ENCODE data around the gene CD40LG. TPM values are rescaled to one million over a fixed set of nuclear protein-coding genes. Genes with fewer than 3 reads are reported as not detected.

The CD40LG gene
- total and polyA plus RNA-seq, 4 donors, result 0.26 to 0.81 TPM; not detected in 2

- Histone ChIP-seq H3K36me3 (ENCODE audit: control insufficient read depth in 1 of 2, insufficient read depth in 2 of 2, low read length in 1 of 2) (peaks cover 0 to 2% of the 10 kb centered on the region in 2 donors), H3K4me3 (ENCODE audit: low read length in 2 of 2) (no peak overlapping the region), H3K4me1 (ENCODE audit: control insufficient read depth in 1 of 2, insufficient read depth in 2 of 2, low read length in 2 of 2) (no peaks in the 10 kb centered on the region), H3K27me3 (ENCODE audit: control insufficient read depth in 1 of 2, insufficient read depth in 2 of 2, low read length in 1 of 2) (no peaks in the 10 kb centered on the region), H3K9me3 (ENCODE audit: control insufficient read depth, low read length) (no peaks in the 10 kb centered on the region), H3K27ac (ENCODE audit: low read depth in 1 of 2, low read length in 2 of 2) (no peak overlapping the region)
- intact Hi-C loops (cut with DNase I), result no loop called here
- WGBS, 2 donors, result 57 to 81% methylated on average over 5 of the region's 5 CpGs
- DNase-seq, result no peak
- ATAC-seq (ENCODE audit: low FRiP score), result no peak
Measured at GRCh38 chrX:136674270-136674985, 26.5 kb downstream of the CD40LG start.

- H3K27me3 ChIP-seq (ENCODE audit: control insufficient read depth in 1 of 2, insufficient read depth in 2 of 2, low read length in 1 of 2), result no peaks in the 10 kb centered on the region
- WGBS, 2 donors, result 56 to 84% methylated on average over 6 of the region's 6 CpGs
- ATAC-seq (ENCODE audit: low FRiP score) (no peak), DNase-seq (no peak)
- H3K27ac ChIP-seq (ENCODE audit: low read depth in 1 of 2, low read length in 2 of 2), result no peak overlapping the region
- H3K4me3 ChIP-seq (ENCODE audit: low read length in 2 of 2), result no peak overlapping the region
- H3K9me3 ChIP-seq (ENCODE audit: control insufficient read depth, low read length), result no peaks in the 10 kb centered on the region
- no peaks in the 10 kb centered on the region for H3K4me1 ChIP-seq (ENCODE audit: control insufficient read depth in 1 of 2, insufficient read depth in 2 of 2, low read length in 2 of 2)
- intact Hi-C loops (cut with DNase I), result no loop called here
- H3K36me3 ChIP-seq (ENCODE audit: control insufficient read depth in 1 of 2, insufficient read depth in 2 of 2, low read length in 1 of 2), result peaks cover 0 to 2% of the 10 kb centered on the region in 2 donors
Measured at GRCh38 chrX:136679531-136679930, 31.6 kb downstream of the CD40LG start.

GRCh38 chrX:136684120-136684519 lies 36.2 kb downstream of the CD40LG start:
- no peaks in the 10 kb centered on the region for H3K36me3 ChIP-seq (ENCODE audit: control insufficient read depth in 1 of 2, insufficient read depth in 2 of 2, low read length in 1 of 2)
- DNase-seq (no peak), ATAC-seq (ENCODE audit: low FRiP score) (no peak)
- WGBS, 2 donors, result 77 to 92% methylated on average over 5 of the region's 5 CpGs
- intact Hi-C loops (cut with DNase I), result no loop called here
- no peaks in the 10 kb centered on the region for H3K9me3 ChIP-seq (ENCODE audit: control insufficient read depth, low read length)
- H3K4me3 ChIP-seq (ENCODE audit: low read length in 2 of 2), result no peak overlapping the region
- H3K4me1 ChIP-seq (ENCODE audit: control insufficient read depth in 1 of 2, insufficient read depth in 2 of 2, low read length in 2 of 2), result no peaks in the 10 kb centered on the region
- H3K27me3 ChIP-seq (ENCODE audit: control insufficient read depth in 1 of 2, insufficient read depth in 2 of 2, low read length in 1 of 2), result no peaks in the 10 kb centered on the region
- no peak overlapping the region for H3K27ac ChIP-seq (ENCODE audit: low read depth in 1 of 2, low read length in 2 of 2)

GRCh38 chrX:136687457-136687856 lies 39.5 kb downstream of the CD40LG start:
- Histone ChIP-seq H3K4me1 (ENCODE audit: control insufficient read depth in 1 of 2, insufficient read depth in 2 of 2, low read length in 2 of 2) (no peaks in the 10 kb centered on the region), H3K4me3 (ENCODE audit: low read length in 2 of 2) (no peak overlapping the region), H3K27me3 (ENCODE audit: control insufficient read depth in 1 of 2, insufficient read depth in 2 of 2, low read length in 1 of 2) (no peaks in the 10 kb centered on the region), H3K9me3 (ENCODE audit: control insufficient read depth, low read length) (no peaks in the 10 kb centered on the region), H3K36me3 (ENCODE audit: control insufficient read depth in 1 of 2, insufficient read depth in 2 of 2, low read length in 1 of 2) (no peaks in the 10 kb centered on the region), H3K27ac (ENCODE audit: low read depth in 1 of 2, low read length in 2 of 2) (no peak overlapping the region)
- 38 to 95% methylated on average over 1 of the region's 1 CpG for WGBS, 2 donors
- ATAC-seq (ENCODE audit: low FRiP score) (no peak), DNase-seq (no peak)
- intact Hi-C loops (cut with DNase I), result no loop called here

DNA sequence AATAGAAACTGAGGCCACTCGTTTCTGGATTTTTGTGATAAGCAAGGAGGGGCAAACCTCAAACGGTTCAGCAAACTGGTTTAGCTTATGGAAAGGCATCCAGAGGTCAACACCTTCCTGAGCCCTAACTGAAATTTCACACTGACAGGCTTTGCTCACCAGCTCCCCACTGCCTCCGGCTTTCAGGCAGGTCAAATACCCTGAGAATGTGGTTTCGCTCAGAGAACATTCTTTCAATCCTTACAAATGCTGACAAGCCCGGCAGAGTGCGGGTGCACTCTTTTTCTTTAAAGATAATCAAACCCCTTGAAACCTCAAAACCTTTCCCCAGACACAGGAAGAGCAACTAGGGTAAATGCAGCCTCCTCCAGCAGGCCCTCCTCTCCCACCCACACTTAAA lies 41.5 kb downstream of the CD40LG start:
- Histone ChIP-seq H3K4me3 (ENCODE audit: low read length in 2 of 2) (no peak overlapping the region), H3K36me3 (ENCODE audit: control insufficient read depth in 1 of 2, insufficient read depth in 2 of 2, low read length in 1 of 2) (no peaks in the 10 kb centered on the region), H3K27me3 (ENCODE audit: control insufficient read depth in 1 of 2, insufficient read depth in 2 of 2, low read length in 1 of 2) (no peaks in the 10 kb centered on the region), H3K4me1 (ENCODE audit: control insufficient read depth in 1 of 2, insufficient read depth in 2 of 2, low read length in 2 of 2) (no peaks in the 10 kb centered on the region), H3K9me3 (ENCODE audit: control insufficient read depth, low read length) (no peaks in the 10 kb centered on the region), H3K27ac (ENCODE audit: low read depth in 1 of 2, low read length in 2 of 2) (no peak overlapping the region)
- 53 to 69% methylated on average over 6 of the region's 6 CpGs for WGBS, 2 donors
- intact Hi-C loops (cut with DNase I), result no loop called here
- no peak for DNase-seq
- ATAC-seq (ENCODE audit: low FRiP score), result no peak

- Histone ChIP-seq H3K9me3 (ENCODE audit: control insufficient read depth, low read length) (no peaks in the 10 kb centered on the region), H3K27me3 (ENCODE audit: control insufficient read depth in 1 of 2, insufficient read depth in 2 of 2, low read length in 1 of 2) (no peaks in the 10 kb centered on the region), H3K4me1 (ENCODE audit: control insufficient read depth in 1 of 2, insufficient read depth in 2 of 2, low read length in 2 of 2) (no peaks in the 10 kb centered on the region), H3K36me3 (ENCODE audit: control insufficient read depth in 1 of 2, insufficient read depth in 2 of 2, low read length in 1 of 2) (no peaks in the 10 kb centered on the region), H3K27ac (ENCODE audit: low read depth in 1 of 2, low read length in 2 of 2) (no peak overlapping the region), H3K4me3 (ENCODE audit: low read length in 2 of 2) (no peak overlapping the region)
- intact Hi-C loops (cut with DNase I), result loop anchor here in 1 of 2 donors (10.0 kb wide), 1 partner anchor 666 kb away; no protein-coding TSS in a partner anchor
- 50 to 74% methylated on average over 3 of the region's 3 CpGs for WGBS, 2 donors
- ATAC-seq (ENCODE audit: low FRiP score), result no peak
- DNase-seq, result no peak
Measured at GRCh38 chrX:136691028-136691809, 43.3 kb downstream of the CD40LG start.

DNA sequence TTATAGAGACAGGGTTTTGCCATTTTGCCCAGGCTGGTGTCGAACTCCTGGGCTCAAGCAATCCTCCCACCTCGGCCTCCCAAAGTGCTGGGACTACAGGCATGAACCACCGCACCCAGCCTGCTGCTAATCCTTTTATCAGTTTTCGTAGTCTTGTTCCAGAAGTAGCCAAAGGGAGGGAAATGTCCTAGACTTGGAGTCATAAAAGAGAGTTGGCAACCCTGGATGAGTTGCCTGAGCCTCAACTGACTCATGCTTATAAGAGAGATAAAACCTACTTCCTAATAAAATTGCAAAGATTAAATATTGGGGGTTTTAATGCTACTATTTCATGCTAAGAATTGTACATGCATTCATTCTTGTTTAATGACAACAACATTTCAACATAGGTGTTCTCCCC lies 44.3 kb downstream of the CD40LG start:
- no peak for DNase-seq
- H3K9me3 ChIP-seq (ENCODE audit: control insufficient read depth, low read length), result no peaks in the 10 kb centered on the region
- WGBS, 2 donors, result 71 to 90% methylated on average over 4 of the region's 4 CpGs
- no peak for ATAC-seq (ENCODE audit: low FRiP score)
- no peaks in the 10 kb centered on the region for H3K27me3 ChIP-seq (ENCODE audit: control insufficient read depth in 1 of 2, insufficient read depth in 2 of 2, low read length in 1 of 2)
- H3K27ac ChIP-seq (ENCODE audit: low read depth in 1 of 2, low read length in 2 of 2), result no peak overlapping the region
- H3K4me1 ChIP-seq (ENCODE audit: control insufficient read depth in 1 of 2, insufficient read depth in 2 of 2, low read length in 2 of 2), result no peaks in the 10 kb centered on the region
- no peak overlapping the region for H3K4me3 ChIP-seq (ENCODE audit: low read length in 2 of 2)
- no peaks in the 10 kb centered on the region for H3K36me3 ChIP-seq (ENCODE audit: control insufficient read depth in 1 of 2, insufficient read depth in 2 of 2, low read length in 1 of 2)
- intact Hi-C loops (cut with DNase I), result loop anchor here in 1 of 2 donors (10.0 kb wide), 1 partner anchor 667 kb away; no protein-coding TSS in a partner anchor

- 35 to 52% methylated on average over 8 of the region's 8 CpGs for WGBS, 2 donors
- Histone ChIP-seq H3K9me3 (ENCODE audit: control insufficient read depth, low read length) (no peaks in the 10 kb centered on the region), H3K4me1 (ENCODE audit: control insufficient read depth in 1 of 2, insufficient read depth in 2 of 2, low read length in 2 of 2) (no peaks in the 10 kb centered on the region), H3K36me3 (ENCODE audit: control insufficient read depth in 1 of 2, insufficient read depth in 2 of 2, low read length in 1 of 2) (no peaks in the 10 kb centered on the region), H3K27me3 (ENCODE audit: control insufficient read depth in 1 of 2, insufficient read depth in 2 of 2, low read length in 1 of 2) (no peaks in the 10 kb centered on the region), H3K27ac (ENCODE audit: low read depth in 1 of 2, low read length in 2 of 2) (no peak overlapping the region), H3K4me3 (ENCODE audit: low read length in 2 of 2) (no peak overlapping the region)
- DNase-seq, result no peak
- no peak for ATAC-seq (ENCODE audit: low FRiP score)
- intact Hi-C loops (cut with DNase I), result loop anchor here in 1 of 2 donors (10.0 kb wide), 1 partner anchor 670 kb away; no protein-coding TSS in a partner anchor
Measured at GRCh38 chrX:136694431-136695087, 46.6 kb downstream of the CD40LG start.
